GM21528 (cell line): ENCODE results near the gene FAM72A.
"Not testable (repeated sequence)": the region's sequence is repeated elsewhere in the genome, so short reads cannot be mapped to it uniquely, and the experiment has no call there.

Experiments used
- ATAC-seq: cut with Tn5 transposase; IDR thresholded peaks from one replicate; pipeline ENCODE4 v1.9.1; 2021; ENCODE audit warnings: mild to moderate bottlenecking, moderate library complexity; ENCODE audit not compliant: unreplicated experiment, low FRiP score

Gene FAM72A

DNA sequence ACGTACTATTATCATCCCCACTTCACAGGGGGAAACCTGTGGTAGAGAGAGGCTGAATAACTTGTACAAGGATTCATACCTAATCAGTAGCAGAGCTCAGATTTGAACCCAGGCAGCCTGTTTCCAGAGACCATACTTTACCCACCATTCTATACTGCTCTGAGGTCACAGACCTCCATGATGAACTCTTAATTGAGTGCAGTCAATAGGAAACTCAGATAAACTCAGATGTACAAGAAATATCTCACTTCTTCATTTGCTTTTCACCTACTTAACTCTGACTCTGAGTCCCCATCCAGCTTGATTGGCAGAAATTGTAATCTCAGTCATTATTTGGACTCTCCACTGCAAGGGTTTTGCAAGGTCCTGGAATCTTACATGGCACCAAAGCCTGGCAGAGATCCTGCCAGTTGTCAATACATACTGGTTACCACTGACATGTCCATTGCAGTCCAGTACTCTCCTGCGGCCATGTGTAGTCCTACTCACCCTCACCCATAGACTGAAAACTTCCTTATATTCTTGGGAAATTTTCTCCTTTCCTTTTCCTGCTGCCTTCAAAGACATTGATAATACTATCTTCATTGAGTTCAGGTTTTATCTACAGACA is 29.4 kb downstream of the FAM72A start:
- not testable (repeated sequence) for ATAC-seq

DNA sequence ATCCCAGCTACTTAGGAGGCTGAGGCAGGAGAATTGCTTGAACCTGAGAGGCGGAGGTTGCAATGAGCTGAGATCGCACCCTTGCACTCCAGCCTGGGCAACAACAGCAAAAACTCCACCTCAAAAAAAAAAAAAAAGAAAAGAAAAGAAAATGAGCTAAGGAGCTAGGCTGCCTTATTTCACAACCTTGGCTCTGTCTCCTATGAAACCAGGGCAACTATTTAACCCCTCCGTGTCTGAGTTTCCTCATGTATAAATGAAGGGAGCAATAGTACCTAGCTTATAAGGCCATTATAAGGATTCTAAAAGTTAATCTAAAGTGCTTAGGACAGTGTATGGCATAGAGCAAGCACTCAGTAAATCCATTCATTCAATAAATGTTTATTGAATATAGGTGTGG is 32.8 kb downstream of the FAM72A start:
- not testable (repeated sequence) for ATAC-seq

- ATAC-seq = not testable (repeated sequence)
Observed at GRCh38 chr1:206167350-206168029, 35.1 kb downstream of the FAM72A start.

- ATAC-seq = no peak
Observed at GRCh38 chr1:206145771-206146290, 56.8 kb downstream of the FAM72A start.

DNA sequence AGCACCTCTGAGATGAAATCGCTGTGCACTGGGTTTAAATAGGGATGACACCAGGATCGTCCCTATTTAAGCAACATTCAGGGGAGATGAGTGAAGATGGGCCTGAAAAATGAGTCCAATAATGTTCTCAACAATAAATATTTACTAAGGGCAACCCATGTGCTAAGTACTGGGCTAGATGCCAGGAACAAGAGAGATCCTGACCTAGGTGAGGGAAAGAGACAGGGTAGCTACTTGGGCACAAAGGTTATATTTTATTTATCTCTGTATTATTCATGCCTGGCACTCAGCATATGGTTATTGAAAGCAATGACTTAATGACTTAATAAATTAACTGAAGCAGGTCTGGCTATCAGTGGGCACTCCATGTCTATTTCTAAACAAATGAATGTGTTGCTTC is 58.0 kb downstream of the FAM72A start:
- no peak for ATAC-seq

DNA sequence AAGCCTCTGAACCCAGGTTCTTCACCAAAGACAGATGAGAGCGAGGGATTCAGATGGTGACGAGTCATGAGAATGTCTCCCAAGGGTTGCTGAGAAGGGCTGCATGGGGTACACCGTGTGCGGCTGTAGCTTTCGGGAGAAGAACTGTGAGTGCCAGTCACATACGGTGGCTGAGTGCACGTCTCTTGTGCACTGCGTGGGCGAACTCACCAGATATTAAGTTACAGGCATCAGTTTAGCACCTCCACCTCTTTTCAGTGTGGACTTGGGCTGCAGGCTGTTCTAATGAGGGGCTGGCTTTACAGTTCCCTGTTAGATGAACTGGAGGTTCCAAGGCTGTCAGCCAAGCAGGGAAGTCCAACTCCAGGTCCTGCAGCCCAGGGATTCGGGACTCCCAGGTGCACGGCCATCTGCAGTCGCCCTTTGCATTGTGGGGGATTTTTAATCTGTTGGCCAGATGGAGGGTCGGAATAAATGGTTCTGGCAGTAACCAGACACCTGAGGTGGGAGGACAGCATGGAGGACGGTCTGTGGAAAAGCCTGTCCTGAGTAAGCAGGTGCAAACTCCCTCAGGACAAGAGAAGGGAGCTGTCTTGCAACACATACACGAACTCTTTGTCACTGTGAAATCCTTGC is 59.0 kb downstream of the FAM72A start:
- no peak for ATAC-seq

- ATAC-seq = no peak
Observed at GRCh38 chr1:206142770-206143169, 59.9 kb downstream of the FAM72A start.

- ATAC-seq = no peak
Observed at GRCh38 chr1:206142011-206142410, 60.6 kb downstream of the FAM72A start.

DNA sequence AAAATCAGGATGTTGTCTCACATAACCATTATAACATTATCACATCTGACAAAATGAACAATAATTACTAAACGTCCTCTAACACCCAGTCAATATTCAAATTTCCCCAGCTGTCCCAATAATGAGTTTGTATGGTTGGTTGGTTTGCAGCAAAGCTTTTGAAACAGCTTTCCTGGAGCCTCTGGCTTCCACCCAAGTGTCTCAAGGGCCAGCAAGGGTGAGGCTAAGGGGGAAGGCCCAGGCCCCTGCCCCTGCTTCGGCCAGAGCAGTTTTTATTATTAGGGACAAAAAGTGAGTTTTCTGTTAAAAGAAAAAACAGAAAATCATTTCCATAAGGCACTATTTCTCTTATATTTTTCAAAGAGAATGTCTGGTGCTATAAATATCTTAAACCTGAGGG is 66.4 kb downstream of the FAM72A start:
- no peak for ATAC-seq
